HG02571 (cell line): ENCODE results near the gene HIGD1A.

Source experiments
- ATAC-seq: cut with Tn5 transposase; IDR thresholded peaks from one replicate; pipeline ENCODE4 v1.9.1; 2021; ENCODE audit warnings: mild to moderate bottlenecking, moderate library complexity; ENCODE audit not compliant: unreplicated experiment

HIGD1A gene

GRCh38 chr3:42801784-42802183 is 2.5 kb downstream of the HIGD1A start:
- no peak for ATAC-seq

- no peak for ATAC-seq
Measured at GRCh38 chr3:42801048-42801620, 3.2 kb downstream of the HIGD1A start.

- ATAC-seq, result no peak
Measured at GRCh38 chr3:42800251-42800650, 4.0 kb downstream of the HIGD1A start.

DNA sequence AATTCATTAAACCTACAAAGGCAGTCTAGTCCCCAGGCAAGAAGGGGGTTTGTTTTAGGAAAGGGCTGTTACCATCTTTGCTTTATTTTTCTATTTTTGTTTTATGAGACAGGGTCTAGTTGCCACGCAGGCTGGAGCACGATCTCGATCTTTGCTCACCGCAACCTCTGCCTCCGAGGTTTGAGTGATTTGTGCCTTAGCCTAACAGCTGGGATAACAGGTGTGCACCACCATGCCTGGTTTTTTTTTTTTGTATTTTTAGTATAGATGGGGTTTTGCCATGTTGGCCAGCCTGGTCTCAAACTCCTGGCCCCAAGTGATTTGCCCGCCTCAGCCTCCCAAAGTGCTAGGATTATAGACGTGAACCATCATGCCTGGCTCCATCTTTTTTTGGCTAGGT is 4.9 kb downstream of the HIGD1A start:
- no peak for ATAC-seq

GRCh38 chr3:42796332-42796885 is 7.9 kb downstream of the HIGD1A start:
- no peak for ATAC-seq

GRCh38 chr3:42795621-42796181 is 8.6 kb downstream of the HIGD1A start:
- no peak for ATAC-seq

DNA sequence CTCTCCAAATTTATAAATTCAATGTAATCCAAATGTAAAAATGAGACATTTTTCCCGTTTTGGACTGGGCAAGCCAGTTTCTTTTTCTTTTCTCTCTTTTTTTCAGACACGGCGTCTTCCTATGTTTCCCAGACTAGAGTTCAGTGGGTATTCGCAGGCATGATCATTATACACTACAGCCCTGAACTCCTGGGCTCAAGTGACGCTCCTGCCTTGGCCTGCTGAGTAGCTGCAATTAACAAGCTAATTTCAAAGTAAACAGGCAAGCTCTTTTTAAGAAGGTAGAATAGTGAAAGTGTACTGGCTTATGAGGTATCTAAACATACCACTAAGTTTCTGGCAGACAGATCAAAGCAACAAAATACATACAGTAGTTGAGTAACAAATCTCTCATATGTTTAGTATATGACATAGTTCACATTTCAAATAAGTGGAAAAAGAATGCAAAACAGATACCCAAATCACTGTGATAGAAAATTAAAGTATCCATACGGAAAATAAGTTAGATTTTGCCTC is 13.5 kb downstream of the HIGD1A start:
- ATAC-seq, result no peak

- ATAC-seq, result no peak
Measured at GRCh38 chr3:42786631-42787030, 17.7 kb downstream of the HIGD1A start.

- no peak for ATAC-seq
Measured at GRCh38 chr3:42786212-42786611, 18.1 kb downstream of the HIGD1A start.

DNA sequence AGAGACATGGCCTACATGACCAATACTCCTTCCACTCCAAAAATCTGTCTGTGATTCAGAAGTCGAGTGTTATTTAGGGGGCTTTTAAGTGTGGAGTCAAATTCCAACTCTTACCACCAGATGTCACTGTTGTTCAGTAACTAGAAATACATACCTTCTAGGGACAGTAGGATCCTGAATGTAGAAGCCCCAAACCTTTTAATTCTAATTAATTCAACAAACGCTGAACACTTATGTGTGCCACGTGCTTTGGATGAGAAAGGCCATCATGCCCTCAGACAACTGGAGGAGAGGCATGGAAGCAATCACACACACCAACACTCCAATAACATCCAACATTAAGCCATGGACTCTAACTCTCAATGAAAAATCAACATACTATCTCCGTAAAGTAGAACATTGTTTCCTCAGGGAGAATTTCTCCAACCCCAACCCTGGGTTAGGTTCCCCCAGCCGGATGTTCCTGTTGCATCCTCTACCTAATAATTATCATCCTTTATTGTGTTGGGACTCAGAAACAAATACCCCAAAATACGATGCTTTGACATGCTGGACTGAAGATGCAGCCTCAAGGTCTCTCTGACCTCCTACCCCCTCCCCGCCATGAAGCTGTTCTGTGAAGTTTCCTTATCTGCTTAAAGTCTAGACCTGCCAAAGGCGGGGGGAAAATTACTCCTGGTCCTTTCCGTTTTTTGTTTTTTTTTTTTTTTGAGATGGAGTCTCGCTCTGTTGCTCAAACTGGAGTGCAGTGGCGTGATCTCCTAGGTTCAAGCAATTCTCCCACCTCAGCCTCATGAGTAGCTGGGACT is 23.2 kb downstream of the HIGD1A start:
- peak; percentile 81 for ATAC-seq

DNA sequence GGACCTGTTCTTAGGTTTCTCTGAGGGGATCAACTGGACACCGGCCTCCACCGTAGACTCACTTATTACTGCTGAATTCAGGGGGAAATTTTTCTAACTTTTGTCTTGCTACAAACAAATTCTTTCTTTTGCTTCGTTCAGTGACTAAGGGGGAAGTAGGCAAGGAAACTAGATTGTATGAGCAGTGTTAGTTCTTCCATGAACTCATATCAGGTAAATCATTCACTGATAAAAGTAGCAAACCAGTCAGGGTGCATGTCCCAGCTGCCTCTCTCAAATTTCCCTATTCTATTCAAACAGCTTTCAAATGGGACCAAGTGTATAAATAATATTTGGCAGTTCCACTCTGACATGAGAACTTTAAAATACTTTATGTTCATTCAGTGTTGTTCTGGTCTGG is 23.9 kb downstream of the HIGD1A start:
- ATAC-seq, result no peak

DNA sequence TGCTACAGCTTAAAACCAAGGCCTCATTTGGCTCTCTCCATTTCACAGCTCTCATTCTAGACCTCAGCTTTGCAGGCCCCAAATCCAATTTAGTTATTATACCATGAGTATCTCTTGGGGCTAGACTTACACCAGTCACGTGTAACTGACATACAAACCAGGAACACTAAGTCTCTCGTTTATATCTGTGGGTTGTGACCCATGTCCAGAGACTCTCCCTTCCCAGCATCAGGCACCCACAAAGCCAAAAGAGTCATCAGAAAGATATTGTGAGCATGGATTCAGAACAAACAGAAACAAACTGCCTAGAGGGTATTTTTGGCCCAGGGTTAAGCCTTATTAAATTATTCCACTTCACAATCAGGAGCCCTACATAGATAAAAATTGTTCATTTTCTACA is 25.6 kb downstream of the HIGD1A start:
- no peak for ATAC-seq

DNA sequence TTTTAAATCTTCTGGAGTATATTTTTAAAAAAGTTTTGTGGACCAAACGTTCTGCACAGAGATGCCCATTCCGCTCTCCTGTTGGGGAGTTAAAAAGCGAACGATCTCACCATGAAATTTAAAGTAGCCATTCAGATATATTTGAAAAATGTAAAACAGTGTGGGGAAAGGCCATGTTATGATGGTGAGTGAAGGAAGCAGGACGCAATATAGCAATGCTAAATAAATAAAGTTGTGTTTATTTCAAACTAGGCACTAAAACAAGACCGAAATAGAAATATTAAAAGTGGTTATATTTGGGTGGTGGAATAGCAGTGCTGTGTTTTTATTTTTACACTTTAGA is 30.9 kb downstream of the HIGD1A start:
- peak; percentile 7 for ATAC-seq

- ATAC-seq, result peak; percentile 98
Measured at GRCh38 chr3:42772670-42773408, 31.5 kb downstream of the HIGD1A start, which contains the start of gene CCDC13. Gene CCDC13, minus strand, starts transcription at chr3:42773253. Its CDS starts 14,908 bp downstream, at chr3:42758345.

DNA sequence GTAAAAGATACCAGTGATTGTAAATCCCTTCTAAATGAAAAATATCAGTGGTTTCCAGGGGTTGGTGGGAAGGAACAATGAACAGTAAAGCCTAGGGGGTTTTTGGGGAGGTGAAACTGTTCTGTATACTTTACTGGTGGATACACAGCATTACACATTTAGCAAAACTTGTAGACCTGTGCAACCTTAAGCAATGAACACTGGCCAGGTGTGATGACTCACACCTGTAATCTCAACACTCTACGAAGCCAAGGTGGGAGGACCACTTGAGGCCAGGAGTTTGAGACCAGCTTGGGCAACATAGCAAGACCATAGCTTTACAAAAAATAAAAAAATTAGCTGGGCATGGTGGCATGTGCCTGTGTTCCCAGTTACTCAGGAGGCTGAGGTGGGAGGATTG is 33.0 kb downstream of the HIGD1A start:
- ATAC-seq, result no peak

DNA sequence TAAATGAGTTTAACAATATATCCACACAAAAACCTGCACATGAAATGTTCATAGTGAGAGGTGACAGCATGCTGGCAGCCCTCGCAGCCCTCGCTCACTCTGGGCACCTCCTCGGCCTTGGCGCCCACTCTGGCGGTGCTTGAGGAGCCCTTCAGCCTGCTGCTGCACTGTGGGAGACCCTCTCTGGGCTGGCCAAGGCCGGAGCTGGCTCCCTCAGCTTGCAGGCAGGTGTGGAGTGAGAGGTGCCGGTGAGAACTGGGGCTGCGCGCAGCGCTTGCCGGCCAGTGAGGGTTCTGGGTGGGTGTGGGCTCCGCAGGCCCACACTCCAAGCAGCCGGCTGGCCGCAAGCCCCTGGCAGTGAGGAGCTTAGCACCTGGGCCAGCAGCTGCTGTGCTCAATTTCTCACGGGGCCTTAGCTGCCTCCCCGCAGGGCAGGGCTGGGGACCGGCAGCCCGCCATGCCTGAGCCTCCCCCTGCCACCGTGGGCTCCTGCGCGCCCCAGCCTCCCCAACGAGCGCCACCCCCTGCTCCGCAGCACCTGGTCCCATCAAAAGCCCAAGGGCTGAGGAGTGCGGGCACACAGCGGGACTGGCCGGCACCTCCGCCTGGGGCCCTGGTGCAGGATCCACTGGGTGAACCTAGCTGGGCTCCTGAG is 34.7 kb downstream of the HIGD1A start:
- no peak for ATAC-seq

DNA sequence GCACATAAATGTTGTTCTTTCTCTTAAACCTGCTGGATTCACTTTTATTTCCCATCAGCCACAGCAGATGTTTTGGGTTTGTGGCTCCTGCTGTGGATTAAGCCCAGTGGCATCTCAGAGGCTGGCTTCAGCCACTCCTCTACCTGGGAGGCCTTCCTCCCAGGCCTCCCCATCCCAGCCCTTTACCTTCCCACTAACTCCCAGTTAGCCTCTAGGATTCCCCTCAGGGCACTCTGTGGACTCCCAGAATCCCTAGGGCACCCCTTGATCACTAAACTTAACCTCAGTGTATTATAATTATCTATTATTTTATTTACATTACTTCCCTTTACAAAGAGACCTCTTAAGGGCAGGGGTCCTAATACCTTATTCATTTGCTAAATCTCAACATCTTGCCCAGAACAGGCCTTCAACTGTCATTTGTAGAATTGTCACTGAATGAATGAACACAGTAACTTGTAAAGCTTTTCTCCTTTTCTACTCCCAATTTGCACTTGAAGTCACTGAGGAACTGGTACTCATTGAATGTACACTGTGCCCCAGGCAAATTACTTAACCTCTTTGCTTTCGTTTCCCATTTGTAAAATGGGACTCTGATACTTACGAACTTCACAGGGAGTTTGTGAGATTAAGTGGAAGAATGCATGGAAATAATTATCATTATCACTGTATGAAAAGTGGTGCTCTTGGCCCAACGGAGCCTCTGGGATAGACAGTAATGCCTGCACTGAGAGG is 39.6 kb downstream of the HIGD1A start:
- no peak for ATAC-seq

DNA sequence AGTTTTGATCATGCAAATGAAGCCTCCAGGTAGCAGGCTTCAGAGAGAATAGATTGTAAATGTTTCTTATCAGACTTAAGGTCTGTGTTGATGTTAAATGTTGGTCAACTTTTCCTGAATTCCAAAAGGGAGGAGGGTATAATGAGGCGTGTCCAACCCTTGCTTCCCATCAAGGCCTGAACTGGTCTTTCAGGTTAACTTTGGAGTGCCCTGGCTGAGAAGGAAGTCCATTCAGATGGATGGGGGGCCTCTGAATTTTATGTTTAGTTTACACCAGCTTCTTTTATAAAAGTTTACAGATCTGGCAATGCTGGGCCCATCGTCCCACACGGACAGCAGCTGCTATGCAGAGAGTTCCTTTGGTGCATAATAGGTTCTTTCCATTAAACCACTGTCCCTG is 40.2 kb downstream of the HIGD1A start:
- ATAC-seq, result no peak

DNA sequence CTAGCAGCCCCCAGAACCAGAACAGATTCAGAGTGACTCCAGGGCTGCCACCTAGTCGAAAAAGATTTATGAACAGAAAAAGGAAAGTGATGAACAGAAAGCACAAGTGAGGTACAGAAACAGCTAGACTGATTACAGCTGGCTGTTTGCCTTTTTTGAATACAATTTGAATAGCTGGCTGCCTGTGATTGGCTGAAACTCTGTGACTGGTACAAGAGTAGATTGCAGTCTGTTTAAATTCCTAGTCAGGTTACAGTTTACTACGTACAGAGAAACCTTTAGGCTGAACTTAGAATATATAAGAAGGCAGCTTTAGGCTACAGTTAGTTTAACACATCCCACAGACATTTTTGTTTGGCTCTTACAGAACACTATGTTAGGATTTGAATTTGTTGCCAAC is 41.3 kb downstream of the HIGD1A start:
- ATAC-seq, result no peak
